ENCODE measurements around the gene DMRTC2.

Gene DMRTC2

DNA sequence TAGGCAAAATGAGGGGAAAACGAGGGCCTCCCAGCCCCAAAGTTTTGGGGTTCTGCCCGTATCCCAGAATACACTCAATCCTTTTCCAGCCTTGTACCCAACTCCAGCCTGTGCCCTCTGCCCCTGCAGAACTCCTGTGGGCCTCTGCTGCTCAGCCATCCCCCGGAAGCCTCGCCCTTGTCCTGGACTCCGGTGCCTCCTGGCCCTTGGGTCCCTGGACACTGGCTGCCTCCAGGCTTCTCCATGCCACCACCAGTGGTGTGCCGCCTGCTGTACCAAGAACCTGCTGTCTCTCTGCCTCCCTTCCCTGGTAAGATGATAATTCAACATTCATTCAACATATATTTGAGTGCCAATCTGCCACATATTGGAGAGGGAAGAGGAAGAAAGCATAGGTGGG, 3.8 kb downstream of the DMRTC2 start:
- DNase-seq: no peak

- no peak for DNase-seq
These were observed 4.2 kb downstream of the DMRTC2 start for GRCh38 chr19:41849067-41849466.

GRCh38 chr19:41850381-41850780, 5.5 kb downstream of the DMRTC2 start:
- DNase-seq: no peak

DNA sequence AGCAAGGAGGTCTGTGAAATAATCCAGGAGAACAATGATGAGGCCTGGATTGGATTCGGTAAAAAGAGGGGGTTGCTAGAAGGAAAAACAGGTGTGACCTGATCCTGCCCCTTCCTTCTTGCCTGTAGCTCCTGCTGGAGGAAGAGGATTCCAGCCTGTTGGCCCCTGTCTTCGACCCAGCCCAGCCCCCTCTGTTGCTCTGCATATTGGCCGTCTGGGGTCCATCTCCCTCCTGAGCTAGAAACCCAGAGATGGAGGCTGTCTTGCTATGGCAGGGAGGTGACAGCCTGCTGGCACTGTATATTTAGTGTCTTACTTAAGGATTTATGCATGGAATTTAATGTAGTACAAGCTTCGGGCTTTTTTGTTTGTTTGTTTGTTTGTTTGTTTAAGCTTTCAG, 6.6 kb downstream of the DMRTC2 start:
- DNase-seq: no peak

DNA sequence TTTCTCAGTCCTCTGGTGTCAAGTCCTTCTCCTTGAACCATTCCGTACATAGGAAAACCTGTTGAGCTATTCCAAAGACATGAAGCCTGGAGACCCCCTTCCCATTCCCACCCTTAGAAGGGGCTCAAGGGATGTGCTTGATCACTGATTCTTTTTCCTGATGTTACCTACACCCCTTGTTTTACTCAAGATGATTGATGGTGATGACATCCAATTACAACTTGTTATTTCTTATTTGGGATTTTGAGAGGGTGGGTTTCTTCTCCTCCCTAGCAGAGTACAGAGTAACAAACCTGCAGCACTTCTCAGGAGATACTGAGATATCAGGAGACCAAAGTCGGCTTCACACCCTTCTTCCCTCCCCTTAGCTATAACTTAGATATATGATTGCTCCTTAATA, 8.5 kb downstream of the DMRTC2 start:
- DNase-seq: no peak

DNA sequence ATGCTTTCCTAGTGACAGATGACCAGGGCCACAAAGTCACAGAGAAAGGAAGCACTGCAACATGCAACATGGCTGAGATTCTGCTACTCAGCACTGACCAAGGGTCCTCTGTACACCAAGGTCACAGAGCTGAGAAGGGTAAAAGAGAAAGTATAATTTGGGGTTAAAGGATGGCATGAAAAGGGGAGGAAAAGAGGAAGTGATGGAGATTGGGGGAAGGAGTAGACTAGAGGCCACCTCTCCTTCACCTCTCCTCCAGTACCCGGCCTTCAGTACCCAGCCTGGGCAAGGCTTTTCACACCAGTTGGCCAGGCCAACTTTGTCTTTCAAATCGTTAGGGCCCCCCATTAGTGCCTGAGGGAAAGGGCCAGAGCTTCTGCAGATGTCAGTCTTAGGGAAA, 8.9 kb downstream of the DMRTC2 start:
- no peak for DNase-seq

DNA sequence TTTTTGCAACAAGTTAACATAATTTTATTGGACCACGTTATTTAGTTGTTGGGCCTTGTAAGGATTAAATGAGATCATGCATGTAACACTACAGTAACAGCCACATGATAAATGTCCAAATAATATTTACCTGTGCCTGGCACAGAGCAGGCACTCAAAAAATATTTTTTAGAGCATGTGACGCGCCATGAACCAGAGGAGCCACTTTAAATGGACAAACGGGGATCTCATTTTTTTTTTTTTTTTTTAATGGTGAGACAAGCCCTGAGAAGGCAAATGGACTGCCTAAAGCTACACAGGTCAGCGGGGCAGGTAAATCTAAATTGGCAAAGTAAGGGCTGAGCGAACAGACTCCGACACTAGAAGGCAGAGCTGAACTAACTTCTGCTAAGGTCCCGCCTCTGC, 14.4 kb downstream of the DMRTC2 start:
- no peak for DNase-seq

GRCh38 chr19:41859618-41860418, 15.0 kb downstream of the DMRTC2 start, which contains the start of gene RPS19:
Gene RPS19, plus strand, starts transcription at chr19:41860255. Its CDS starts 520 bp downstream, at chr19:41860775.
- DNase-seq: peak; percentile 100

- peak; percentile 47 for DNase-seq
These were observed 15.7 kb downstream of the DMRTC2 start for GRCh38 chr19:41860419-41861115.

GRCh38 chr19:41861116-41861768, 16.4 kb downstream of the DMRTC2 start:
- no peak for DNase-seq

DNA sequence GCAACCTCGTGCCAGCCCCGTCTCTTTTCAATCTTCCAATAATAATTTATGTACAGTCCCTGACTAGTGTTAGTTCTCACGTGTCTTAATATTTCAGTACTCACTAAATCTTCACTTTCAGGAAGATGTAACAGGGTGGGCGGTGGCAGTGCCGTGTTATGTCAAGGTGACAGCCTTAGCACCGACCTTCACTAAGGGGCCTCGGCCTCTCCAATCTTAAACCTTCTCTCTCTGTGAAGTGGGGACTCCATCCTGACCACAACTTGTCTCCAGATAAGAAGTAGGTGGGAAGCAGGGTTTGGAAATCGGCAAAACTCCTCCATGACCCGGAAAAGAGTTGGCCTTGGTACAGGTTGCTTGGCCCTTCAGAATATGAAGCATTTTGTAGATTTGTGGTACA, 17.0 kb downstream of the DMRTC2 start:
- DNase-seq: no peak

DNA sequence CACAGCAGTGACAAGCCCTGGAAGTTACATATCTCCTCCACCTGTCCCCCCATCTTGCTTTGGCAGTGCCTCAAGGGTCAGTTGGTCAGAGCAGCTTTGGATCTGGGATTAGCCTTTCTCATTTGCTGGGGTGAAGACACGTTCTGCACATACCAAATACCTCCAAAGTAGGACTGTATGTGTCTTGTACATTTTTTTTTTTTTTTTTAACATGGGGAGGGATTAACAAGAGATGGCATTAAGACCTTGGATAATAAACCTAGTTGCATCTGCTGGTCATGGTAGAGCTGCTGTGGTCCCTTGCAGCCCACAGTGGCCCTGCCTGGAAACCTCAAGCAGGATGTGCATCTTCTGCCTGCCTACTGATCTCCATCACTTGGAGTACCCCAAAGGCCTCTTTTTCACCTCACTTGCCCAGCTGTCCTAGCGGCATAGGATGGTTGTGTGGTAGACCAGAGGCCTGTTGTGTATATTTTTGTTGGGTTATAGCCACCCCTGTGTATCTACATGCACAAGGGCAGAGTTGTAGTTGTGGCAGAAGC, 17.7 kb downstream of the DMRTC2 start:
- DNase-seq: no peak

DNA sequence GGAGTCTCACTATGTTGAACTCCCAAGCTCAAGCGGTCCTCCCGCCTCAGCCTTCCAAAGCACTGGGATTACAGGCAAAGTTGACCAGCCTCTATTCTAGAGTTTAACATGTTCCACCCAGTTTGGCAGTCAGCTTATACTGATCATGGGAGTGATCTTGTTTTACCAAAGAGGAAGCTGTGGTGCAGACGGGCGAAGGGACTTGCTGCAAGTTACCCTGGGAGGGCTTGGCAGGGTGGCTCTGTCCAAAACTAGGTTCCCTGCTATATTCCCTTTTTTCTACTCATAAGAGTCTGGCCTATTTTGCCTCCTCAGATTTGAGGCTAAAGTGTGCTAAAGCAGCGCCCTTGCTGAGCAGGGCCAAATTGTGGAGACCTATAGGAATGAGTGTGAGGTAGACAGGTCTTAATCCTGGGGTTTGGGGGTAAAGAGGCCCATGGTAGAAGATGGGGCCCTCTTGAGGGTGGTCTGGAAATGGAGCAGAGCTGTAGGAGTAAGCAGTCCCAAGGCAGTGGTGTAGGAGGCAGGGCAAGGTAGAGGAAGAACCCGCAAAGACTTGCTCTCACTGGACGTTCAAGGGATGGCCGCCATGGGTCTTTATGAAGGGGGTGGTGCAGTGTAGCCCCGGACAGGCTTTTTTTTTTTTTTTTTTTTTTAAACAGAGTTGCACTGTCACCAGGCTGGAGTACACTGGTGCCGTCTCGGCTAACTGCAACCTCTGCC, 18.5 kb downstream of the DMRTC2 start:
- DNase-seq: no peak

DNA sequence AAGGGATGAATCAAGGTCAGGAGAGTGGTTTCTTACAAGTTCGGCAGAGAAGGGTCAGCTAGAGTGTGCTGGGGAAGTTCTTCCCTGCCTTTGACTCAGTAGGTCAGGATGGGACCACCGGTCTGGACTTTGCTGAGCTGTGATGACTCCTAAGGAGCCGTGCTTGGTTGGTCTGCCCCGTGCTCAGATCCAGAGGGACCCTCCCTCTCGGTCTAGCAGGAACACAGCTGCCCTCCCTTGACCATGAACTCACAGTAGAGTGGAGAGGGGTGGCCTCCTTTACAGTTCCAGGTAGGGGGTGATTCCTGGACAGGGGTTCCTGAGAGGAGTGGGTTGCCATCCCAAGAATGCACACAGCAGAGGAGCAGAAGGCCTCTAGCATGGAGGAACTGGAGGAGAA, 19.5 kb downstream of the DMRTC2 start:
- DNase-seq: no peak

DNA sequence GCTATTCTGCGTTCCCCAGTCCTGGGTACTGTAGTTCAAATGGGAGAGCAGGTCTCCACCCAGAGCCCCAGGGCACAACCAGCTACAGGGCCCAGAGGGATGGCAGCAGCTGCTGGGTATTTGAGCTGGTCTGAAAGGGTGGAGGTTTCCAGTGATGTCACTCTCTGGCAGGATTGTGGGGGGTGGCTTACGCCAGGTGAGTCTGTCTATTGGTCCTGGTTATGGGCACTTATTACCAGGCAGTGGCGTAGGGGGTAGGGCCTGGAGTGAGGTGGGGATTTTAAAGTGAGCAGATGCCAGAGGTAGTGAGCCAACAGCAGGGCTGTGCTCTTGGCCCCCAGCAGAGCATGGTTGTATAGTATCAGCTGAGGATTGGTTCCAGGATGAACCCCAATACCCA, 21.4 kb downstream of the DMRTC2 start:
- DNase-seq: no peak

DNA sequence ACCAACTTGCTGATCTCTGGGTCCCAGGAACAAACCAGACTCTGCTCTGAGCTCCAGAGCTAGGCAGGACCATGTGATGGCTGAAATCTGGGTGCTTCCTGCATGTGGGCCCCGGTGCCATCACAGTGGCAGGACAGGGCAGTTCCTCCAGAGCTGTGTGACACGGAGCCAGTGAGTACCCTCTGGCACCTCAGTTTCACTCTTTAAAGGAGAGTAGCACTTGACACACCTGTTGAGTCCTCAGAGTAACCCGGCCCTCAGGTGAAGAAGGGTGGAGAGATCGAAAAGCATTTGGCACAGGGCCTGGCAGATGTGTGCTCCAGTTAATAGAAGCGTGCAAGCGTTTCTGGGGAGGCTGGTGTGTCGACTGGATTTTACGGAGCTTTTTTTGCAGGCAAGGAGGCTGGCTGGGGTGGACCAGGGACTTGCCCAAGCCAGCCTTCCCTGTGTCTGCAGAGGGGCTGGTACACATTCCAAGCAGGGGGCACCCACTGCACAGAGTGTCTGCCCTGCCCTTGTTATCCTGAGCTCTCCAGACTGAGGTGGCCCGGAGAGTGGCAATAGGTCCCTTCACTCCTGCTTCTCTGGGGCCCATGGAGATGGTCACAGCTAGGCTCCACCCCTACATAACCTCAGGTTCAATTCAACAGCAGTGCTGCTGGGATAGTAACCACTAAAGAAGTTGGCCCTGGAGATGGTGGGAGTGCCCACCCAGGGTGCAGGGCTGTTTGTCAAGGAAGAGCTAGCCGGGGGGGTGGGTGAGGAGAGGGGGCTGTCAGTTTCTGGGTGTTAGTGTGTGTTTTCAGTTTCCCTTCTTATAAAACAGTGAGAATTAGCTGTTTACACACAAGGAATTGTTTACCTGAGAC, 23.5 kb downstream of the DMRTC2 start:
- no peak for DNase-seq

DNA sequence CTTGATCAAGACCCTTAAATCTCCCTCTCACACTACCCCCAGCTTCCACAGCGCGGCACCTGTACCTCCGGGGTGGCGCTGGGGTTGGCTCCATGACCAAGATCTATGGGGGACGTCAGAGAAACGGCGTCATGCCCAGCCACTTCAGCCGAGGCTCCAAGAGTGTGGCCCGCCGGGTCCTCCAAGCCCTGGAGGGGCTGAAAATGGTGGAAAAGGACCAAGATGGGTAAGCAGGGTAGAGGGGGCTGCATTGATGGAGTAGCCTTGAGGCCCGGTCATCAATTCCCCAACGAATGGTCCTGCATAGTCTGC, 24.1 kb downstream of the DMRTC2 start:
- no peak for DNase-seq

DNA sequence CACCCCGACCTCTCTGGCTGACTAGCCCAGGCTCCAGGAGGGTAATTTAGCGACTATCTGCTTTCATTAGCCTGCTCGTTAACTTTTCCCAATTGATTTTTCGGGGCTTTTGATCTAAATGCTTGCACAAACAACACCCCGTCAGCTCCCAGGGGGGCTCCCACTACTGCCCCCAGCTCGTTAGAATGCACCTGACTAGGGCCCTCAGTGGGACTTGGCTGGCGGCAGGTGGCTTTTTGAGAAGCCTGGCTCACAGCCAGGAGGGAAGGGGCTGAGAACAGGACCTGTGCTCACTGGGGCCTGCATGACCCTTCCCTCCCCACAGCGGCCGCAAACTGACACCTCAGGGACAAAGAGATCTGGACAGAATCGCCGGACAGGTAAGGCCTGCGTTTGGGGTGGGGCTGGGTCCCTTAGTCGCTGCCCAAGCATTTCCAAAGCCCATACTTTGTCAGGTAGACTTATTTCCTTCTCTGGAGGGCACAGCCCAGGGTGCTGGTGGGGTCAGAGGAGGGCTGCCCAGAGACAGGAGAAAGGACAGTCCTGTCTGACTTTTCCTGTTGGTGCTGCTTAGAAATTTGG, 24.6 kb downstream of the DMRTC2 start:
- DNase-seq: no peak

DNA sequence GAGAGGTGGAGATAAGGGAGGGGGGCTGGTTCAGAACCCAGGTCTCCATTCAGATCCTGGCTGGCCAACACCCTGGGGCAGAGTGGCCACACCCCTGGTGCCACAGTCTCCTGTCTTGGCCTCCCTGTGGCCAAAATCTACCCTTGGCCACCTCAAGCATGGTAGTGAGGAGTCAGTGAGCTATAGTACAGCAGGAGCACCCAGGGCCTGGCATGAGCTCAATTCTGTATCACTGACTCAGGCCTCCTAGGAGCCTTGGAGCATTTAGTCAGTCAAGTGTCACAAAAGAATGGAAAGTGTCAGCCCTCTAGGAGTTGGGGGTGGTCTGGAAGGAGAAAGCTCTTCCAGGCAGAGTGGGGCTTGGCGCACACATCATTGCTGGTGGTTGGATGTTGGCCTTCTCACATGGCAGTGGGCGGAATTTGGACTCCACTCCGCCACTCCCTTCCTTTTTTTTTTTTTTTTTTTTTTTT, 25.6 kb downstream of the DMRTC2 start:
- peak; percentile 31 for DNase-seq

DNA sequence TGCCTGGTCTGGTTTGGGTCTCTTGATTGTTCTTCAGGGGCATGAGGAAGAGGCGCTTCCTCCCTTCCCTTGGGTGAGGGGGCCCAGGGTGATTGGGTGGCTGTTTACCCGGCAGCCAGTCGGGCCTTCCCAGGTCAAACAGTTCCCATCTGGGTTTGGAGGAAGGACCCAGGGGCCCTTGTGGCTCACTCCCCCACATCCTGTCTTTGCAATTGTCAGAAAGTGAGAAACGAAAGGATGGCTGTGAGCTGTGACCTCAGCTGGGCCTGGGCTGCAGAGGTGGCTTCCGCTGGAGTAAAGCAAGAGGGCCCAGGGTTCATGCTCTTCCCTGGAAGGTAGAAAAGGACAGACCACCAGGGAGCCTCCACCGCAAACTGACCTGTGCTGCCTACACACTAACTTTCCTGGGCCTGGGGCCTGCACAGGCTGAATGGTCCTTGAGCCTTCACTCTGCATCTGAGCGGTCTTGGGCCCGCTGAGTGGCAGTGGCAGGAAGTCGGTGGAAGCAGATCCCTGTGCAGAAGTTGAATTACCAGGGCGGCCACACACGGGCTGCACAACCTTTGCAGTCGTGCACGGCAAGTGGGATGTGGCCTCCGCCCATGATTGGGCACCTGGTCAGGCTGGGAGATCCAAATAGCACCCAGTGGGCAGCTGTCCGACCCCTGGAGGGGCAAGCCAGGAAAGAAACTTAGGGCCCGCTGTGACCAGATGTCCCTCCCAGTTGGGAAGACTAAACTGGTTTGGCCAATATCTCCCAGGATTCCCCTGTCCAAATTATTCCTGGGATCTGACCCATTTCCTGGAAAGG, 26.9 kb downstream of the DMRTC2 start:
- peak; percentile 23 for DNase-seq

DNA sequence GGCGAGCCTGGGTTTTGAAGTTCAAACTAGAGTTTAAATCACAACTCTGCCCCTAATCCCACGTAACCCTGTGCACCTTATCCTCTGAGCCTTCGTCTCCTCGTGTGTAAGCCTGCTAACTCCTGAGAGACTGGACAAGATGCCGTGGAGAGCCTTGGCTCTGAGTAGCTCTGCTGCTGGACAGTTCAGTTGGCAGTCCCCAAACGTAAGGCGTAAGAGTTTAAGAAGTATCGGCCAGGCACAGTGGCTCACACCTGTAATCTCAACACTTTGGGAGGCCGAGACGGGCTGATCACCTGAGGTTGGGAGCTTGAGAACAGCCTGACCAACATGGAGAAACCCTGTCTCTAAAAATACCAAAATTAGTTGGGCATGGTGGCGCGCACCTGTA, 27.5 kb downstream of the DMRTC2 start:
- no peak for DNase-seq
